ENCODE measurements around the gene COL4A2.

Gene COL4A2

DNA sequence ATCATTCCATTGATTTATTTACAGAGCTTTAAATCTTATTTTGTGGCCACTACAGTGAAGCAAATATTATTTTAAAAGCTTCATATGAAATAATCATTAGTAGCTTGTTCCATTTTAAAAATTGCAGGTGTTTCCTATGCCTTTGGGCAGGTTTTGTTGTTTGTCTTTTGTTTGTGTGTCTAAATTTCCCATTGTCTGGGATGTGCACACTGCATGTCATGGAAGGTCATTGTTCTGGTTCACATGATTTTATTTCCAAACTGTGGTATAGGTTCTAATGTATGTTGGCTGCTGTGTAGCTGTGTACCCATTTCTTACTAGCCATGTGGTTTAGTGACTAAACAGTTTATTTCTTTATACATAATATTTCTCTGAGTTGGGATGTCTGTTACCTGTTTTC is 65.6 kb downstream of the COL4A2 start:
- no peak overlapping the region for H3K4me3 ChIP-seq (replicated peaks; ENCODE audit: low read depth, low read length)
- DNase-seq (ENCODE audit: extremely low read depth, low read depth): no peak
- TF ChIP-seq, protein P1, sequence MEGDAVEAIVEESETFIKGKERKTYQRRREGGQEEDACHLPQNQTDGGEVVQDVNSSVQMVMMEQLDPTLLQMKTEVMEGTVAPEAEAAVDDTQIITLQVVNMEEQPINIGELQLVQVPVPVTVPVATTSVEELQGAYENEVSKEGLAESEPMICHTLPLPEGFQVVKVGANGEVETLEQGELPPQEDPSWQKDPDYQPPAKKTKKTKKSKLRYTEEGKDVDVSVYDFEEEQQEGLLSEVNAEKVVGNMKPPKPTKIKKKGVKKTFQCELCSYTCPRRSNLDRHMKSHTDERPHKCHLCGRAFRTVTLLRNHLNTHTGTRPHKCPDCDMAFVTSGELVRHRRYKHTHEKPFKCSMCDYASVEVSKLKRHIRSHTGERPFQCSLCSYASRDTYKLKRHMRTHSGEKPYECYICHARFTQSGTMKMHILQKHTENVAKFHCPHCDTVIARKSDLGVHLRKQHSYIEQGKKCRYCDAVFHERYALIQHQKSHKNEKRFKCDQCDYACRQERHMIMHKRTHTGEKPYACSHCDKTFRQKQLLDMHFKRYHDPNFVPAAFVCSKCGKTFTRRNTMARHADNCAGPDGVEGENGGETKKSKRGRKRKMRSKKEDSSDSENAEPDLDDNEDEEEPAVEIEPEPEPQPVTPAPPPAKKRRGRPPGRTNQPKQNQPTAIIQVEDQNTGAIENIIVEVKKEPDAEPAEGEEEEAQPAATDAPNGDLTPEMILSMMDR (IDR thresholded peaks at IDR 0.05; ENCODE audit: low read depth, low read length, missing control alignments): no peak

DNA sequence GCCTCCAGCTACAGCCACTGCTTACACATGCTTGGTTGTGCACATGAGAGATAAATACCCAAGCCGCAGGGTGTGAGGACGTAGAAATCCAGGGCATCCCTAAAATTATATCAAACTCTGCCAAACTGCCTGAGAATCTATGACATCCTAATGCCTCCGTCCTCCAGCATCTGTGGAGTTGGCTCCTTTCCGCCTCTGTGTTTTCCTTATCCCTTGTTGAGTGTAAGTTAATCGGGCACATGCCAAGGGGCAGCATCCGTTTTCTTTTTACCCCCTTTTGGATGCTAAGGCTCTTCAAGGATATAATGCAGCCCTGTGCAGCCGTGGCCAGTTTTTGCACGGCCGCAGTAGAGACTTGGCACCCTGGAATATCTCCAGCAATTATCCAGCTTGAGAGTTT is 66.5 kb downstream of the COL4A2 start:
- TF ChIP-seq, protein P1 (IDR thresholded peaks at IDR 0.05; ENCODE audit: low read depth, low read length, missing control alignments): no peak
- no peak overlapping the region for H3K4me3 ChIP-seq (replicated peaks; ENCODE audit: low read depth, low read length)
- no peak for DNase-seq (ENCODE audit: extremely low read depth, low read depth)

DNA sequence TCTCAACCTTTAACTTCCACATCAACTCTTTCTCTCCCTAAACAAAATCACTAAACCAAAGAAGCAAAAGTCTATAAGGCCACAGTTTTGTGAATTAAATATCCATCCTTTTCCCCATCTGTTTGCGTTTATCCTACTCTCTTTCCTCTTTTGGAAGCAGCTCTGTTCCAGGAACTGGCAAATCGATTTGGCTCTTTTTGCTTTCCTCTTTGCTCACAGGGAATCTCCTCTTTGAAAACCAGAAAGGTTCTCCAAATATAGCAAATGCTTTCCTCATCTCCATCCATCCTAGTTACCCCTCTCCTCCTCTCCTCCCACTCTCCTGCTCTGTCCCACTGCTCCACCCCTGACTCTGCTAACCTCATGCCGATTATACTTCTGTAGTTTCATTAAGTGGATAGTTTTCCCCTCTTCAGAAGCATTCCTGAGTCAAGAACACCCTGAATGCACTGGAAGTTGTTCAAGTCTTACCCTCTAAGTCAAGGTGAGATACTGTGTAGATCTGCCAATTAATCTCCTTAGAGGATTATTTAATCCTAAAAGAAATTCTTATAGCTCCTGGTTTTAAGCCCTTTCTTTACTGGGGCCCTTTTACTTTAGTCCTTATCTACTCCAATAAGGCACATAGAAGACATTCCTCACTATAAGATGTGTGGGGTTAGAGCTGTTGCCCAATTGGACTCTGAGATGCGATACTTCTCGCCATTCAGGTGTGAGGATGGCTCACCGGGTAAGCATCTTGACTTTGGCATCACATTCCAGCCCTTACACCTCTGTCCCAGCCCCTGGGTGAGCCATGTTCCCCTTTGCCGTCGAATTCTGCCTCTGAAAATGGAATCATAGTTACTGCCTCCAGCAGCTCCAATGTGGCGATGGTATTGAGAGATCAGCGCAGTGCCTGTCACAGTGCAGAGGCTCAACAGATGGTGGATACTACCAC is 67.6 kb downstream of the COL4A2 start:
- no peak for DNase-seq (ENCODE audit: extremely low read depth, low read depth)
- H3K4me3 ChIP-seq (replicated peaks; ENCODE audit: low read depth, low read length): no peak overlapping the region
- TF ChIP-seq, protein P1 (IDR thresholded peaks at IDR 0.05; ENCODE audit: low read depth, low read length, missing control alignments): no peak

DNA sequence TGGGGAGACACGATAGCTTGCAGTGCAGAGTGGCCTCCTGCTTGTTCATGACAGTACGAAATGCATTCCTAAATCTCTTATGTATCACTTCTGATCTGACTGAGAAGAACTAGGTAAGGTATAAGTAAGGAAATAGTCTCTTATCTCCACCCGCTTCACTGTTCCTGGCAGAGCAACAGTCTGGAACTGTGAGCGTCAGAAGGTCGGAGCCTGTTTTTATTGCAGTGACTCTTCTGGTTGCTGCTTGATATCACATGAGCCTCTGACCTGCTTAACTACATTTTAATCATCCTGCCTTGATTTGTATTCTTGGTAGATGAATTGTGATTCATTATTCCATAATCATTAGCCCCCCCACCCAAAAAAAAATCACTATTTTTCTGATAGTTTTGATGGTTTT is 69.0 kb downstream of the COL4A2 start:
- no peak overlapping the region for H3K4me3 ChIP-seq (replicated peaks; ENCODE audit: low read depth, low read length)
- no peak for DNase-seq (ENCODE audit: extremely low read depth, low read depth)
- TF ChIP-seq, protein P1 (IDR thresholded peaks at IDR 0.05; ENCODE audit: low read depth, low read length, missing control alignments): no peak

DNA sequence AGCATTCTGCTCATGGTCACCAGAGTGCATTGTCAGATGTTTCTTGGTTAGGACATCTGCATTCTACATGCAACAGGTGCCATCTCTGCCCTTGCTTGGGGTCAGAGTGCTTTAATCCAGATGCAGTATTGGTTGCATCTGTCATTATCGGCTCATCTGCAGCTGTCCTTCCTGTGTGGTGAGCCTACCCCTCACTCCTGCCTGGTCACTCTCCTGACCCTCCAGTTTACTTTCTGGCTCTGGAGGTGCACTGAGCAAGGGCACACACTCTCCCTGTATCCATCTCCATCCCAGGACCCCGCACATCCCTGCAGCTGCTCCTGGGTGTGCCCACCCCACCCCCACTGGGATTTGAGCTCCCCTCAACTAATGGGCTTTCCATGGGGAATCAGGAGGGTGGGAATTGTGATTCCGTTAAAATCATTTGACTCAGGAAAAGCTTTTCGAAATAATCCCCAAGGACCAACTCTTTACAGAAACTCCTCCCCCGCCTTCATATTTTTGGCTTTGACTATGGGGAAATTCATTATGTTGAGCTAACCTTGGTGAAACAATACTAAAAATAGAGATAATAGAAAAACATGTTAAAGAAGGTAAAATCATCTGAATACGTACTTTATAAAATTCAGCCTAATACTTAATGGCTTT is 70.2 kb downstream of the COL4A2 start:
- no peak overlapping the region for H3K4me3 ChIP-seq (replicated peaks; ENCODE audit: low read depth, low read length)
- DNase-seq (ENCODE audit: extremely low read depth, low read depth): no peak
- TF ChIP-seq, protein P1 (IDR thresholded peaks at IDR 0.05; ENCODE audit: low read depth, low read length, missing control alignments): no peak

DNA sequence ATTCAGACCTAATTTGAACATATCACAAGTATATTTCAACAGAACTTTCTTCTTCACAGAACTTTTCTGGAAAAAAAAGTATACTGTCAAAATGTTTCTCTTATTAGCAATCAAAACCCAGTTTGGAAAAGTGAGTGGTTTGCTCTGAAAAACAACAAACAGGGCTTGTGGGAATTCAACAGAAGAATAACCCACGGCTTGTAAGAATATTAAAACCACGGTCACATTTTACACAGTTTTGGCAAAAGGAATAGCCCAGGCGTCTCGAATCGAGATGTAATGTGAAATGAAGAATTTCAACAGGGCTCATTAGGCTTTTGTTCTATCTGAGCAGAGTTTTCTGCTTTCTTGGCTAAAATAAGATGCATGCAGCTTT is 70.7 kb downstream of the COL4A2 start:
- DNase-seq (ENCODE audit: extremely low read depth, low read depth): no peak
- H3K4me3 ChIP-seq (replicated peaks; ENCODE audit: low read depth, low read length): no peak overlapping the region
- TF ChIP-seq, protein P1 (IDR thresholded peaks at IDR 0.05; ENCODE audit: low read depth, low read length, missing control alignments): no peak
